Measurements from ENCODE around the gene CHST6. TPM values are rescaled to one million over a fixed set of nuclear protein-coding genes. Genes with fewer than 3 reads are reported as not detected.
A peak's percentile ranks its signal among the peaks of the same experiment; 100 is the strongest.

CHST6 gene
- total and polyA plus RNA-seq, 10 of the 15 experiments (the other 5 are each of a cell fraction or from before 2014, with no cell fraction given), result 0.14 to 2.5 (median 0.51) TPM

DNA sequence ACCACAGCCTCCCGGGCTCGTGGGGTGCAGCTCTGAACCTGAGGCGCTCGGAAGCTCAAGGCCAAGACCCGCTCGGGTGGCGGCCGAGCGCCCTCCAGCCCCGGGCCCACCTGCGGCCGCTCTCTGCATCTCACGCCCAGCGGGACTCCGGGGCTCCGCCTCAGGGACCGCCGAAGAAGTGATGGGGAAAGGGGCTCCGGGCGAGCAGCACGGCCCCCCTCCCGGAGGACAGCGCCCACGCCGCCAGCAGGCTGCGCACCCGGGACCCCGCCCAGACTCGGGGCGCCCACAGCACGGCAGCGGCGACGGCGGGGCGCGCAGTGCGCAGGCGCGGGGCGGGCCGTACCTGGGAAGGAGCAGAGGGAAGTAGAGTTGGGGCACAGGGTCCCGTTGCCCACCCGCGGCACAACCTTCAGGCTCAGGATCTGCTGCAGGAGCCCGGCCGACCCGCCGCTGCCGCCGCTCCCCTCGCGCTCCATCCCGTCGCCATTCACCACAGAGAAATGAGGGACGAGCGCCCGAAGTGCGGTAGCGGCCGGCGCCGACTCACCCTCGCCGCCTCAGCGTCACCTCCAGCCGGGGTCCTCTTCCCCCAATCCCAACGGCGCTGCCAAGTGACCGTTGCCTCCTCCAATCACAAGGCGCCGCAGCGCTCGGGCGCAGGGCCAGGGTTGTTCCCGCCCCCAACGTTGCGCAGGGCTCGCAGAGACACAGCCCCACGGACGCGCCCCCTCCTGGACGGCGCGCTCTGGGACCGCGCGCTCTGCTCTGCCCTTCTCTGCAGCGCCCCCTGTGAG, 30.9 kb downstream of the CHST6 start, which contains the start of gene TMEM170A (continued):
- TF ChIP-seq, protein P1, sequence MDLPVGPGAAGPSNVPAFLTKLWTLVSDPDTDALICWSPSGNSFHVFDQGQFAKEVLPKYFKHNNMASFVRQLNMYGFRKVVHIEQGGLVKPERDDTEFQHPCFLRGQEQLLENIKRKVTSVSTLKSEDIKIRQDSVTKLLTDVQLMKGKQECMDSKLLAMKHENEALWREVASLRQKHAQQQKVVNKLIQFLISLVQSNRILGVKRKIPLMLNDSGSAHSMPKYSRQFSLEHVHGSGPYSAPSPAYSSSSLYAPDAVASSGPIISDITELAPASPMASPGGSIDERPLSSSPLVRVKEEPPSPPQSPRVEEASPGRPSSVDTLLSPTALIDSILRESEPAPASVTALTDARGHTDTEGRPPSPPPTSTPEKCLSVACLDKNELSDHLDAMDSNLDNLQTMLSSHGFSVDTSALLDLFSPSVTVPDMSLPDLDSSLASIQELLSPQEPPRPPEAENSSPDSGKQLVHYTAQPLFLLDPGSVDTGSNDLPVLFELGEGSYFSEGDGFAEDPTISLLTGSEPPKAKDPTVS (IDR thresholded peaks at IDR 0.05; ENCODE audit: low read depth, low read length), result no peak
- peak; percentile 80; the same call in 1 of the 2 replicates for TF ChIP-seq CHD1 (IDR thresholded peaks at IDR 0.05; ENCODE audit: low read depth, low read length)
- TF ChIP-seq CREB1 (IDR thresholded peaks at IDR 0.05; ENCODE audit: low read depth), result peak; percentile 84
- TF ChIP-seq RAD21 (IDR thresholded peaks at IDR 0.05; ENCODE audit: insufficient read depth, low read depth, low read length), result peak; percentile 67
- peak; percentile 99 for TF ChIP-seq SMARCA5 (IDR thresholded peaks at IDR 0.05)
- TF ChIP-seq, protein P2, sequence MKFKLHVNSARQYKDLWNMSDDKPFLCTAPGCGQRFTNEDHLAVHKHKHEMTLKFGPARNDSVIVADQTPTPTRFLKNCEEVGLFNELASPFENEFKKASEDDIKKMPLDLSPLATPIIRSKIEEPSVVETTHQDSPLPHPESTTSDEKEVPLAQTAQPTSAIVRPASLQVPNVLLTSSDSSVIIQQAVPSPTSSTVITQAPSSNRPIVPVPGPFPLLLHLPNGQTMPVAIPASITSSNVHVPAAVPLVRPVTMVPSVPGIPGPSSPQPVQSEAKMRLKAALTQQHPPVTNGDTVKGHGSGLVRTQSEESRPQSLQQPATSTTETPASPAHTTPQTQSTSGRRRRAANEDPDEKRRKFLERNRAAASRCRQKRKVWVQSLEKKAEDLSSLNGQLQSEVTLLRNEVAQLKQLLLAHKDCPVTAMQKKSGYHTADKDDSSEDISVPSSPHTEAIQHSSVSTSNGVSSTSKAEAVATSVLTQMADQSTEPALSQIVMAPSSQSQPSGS (IDR thresholded peaks at IDR 0.05; ENCODE audit: low read length), result no peak
- peak; percentile 5; the same call in 1 of the 2 replicates for TF ChIP-seq TAF1 (IDR thresholded peaks at IDR 0.05; ENCODE audit: borderline replicate concordance, low read depth, low read length)
- no peak for TF ChIP-seq ZSCAN29 (IDR thresholded peaks at IDR 0.05)
- 0 out of 2 replicates have a peak, but pooled peaks have one; percentile 7 for TF ChIP-seq MEF2A (IDR thresholded peaks at IDR 0.05; ENCODE audit: insufficient read depth, low read depth, low read length)
- TF ChIP-seq CREM (IDR thresholded peaks at IDR 0.05; ENCODE audit: low read depth), result peak; percentile 86
- peak; percentile 50; the same call in 1 of the 2 replicates for TF ChIP-seq NR2C1 (IDR thresholded peaks at IDR 0.05)
- TF ChIP-seq GABPA (IDR thresholded peaks at IDR 0.05; ENCODE audit: low read depth), result no peak
- 0 out of 4 replicates have a peak, but pooled peaks of 1 of the 2 experiments have one; percentile 18 for TF ChIP-seq SRF (IDR thresholded peaks at IDR 0.05; ENCODE audit: low read depth in 2 of 2, low read length in 2 of 2)
- no peak for TF ChIP-seq ZNF274 (IDR thresholded peaks at IDR 0.05; ENCODE audit: insufficient read depth, insufficient read length)
- TF ChIP-seq EP300 (IDR thresholded peaks at IDR 0.05; ENCODE audit: borderline replicate concordance in 1 of 2, control insufficient read depth in 1 of 2, low read depth in 2 of 2, low read length in 2 of 2), result no peak
- TF ChIP-seq CBFB (IDR thresholded peaks at IDR 0.05; ENCODE audit: low read depth), result no peak; the same call in 1 of the 2 replicates
- peak; percentile 96 for TF ChIP-seq POLR2A (IDR thresholded peaks at IDR 0.05; ENCODE audit: low read depth, low read length)
- TF ChIP-seq, protein P3, sequence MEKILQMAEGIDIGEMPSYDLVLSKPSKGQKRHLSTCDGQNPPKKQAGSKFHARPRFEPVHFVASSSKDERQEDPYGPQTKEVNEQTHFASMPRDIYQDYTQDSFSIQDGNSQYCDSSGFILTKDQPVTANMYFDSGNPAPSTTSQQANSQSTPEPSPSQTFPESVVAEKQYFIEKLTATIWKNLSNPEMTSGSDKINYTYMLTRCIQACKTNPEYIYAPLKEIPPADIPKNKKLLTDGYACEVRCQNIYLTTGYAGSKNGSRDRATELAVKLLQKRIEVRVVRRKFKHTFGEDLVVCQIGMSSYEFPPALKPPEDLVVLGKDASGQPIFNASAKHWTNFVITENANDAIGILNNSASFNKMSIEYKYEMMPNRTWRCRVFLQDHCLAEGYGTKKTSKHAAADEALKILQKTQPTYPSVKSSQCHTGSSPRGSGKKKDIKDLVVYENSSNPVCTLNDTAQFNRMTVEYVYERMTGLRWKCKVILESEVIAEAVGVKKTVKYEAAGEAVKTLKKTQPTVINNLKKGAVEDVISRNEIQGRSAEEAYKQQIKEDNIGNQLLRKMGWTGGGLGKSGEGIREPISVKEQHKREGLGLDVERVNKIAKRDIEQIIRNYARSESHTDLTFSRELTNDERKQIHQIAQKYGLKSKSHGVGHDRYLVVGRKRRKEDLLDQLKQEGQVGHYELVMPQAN (conservative IDR thresholded peaks at IDR 0.05), result peak; percentile 87
- peak; percentile 51 for TF ChIP-seq SREBF2 (IDR thresholded peaks at IDR 0.05; ENCODE audit: low read length)
- TF ChIP-seq, protein P4, sequence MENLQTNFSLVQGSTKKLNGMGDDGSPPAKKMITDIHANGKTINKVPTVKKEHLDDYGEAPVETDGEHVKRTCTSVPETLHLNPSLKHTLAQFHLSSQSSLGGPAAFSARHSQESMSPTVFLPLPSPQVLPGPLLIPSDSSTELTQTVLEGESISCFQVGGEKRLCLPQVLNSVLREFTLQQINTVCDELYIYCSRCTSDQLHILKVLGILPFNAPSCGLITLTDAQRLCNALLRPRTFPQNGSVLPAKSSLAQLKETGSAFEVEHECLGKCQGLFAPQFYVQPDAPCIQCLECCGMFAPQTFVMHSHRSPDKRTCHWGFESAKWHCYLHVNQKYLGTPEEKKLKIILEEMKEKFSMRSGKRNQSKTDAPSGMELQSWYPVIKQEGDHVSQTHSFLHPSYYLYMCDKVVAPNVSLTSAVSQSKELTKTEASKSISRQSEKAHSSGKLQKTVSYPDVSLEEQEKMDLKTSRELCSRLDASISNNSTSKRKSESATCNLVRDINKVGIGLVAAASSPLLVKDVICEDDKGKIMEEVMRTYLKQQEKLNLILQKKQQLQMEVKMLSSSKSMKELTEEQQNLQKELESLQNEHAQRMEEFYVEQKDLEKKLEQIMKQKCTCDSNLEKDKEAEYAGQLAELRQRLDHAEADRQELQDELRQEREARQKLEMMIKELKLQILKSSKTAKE (IDR thresholded peaks at IDR 0.05; ENCODE audit: low read depth, poor library complexity, severe bottlenecking), result no peak
- TF ChIP-seq, protein P5, sequence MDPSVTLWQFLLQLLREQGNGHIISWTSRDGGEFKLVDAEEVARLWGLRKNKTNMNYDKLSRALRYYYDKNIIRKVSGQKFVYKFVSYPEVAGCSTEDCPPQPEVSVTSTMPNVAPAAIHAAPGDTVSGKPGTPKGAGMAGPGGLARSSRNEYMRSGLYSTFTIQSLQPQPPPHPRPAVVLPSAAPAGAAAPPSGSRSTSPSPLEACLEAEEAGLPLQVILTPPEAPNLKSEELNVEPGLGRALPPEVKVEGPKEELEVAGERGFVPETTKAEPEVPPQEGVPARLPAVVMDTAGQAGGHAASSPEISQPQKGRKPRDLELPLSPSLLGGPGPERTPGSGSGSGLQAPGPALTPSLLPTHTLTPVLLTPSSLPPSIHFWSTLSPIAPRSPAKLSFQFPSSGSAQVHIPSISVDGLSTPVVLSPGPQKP (IDR thresholded peaks at IDR 0.05; ENCODE audit: low read depth, low read length), result no peak
- TF ChIP-seq LARP7 (IDR thresholded peaks at IDR 0.05), result peak; percentile 99
- no peak for TF ChIP-seq IRF4 (IDR thresholded peaks at IDR 0.05; ENCODE audit: low read depth, low read length)

Measured in GM12878 (cell line).